K562 (cell line): ENCODE results near the gene BNIPL. TPM values are rescaled to one million over a fixed set of nuclear protein-coding genes. Genes with fewer than 3 reads are reported as not detected.
A peak's percentile ranks its signal among the peaks of the same experiment; 100 is the strongest.

Source experiments
- ATAC-seq: fragments of 200-7000 bp; cut with Tn5 transposase; 3 replicates; pipeline ENCODE4 v1.9.1; 2020; ENCODE audit warnings: moderate library complexity
- BruUV-seq: library from RNA; stranded (reverse); fragments of 400-500 nt; replicated peaks from 2 replicates; lab custom pipeline; 2021; lab: Mats Ljungman, UMichigan
- CTCF ChIA-PET: fragments of 300-600 bp; formaldehyde crosslinking; extraction: SDS; loops from one replicate; lab custom pipeline; 2021; ENCODE audit warnings: low intra/inter-chr PET ratio; lab: Yijun Ruan, JAX
- POLR2A ChIA-PET: fragments of 300-600, 350-650 bp; sonication (Branson Sonifier 250); formaldehyde crosslinking; extraction: SDS; loops from one replicate; lab custom pipeline; 2021; ENCODE audit warnings: antibody characterized with exemption, inconsistent platforms; lab: Yijun Ruan, JAX
- DNase-seq, 4 experiments: peaks; one replicate each; pipeline versions ENCODE4 v3.0.0 to v3.0.0-alpha.2; 2011 to 2018; ENCODE audit warnings: low spot score in 3 of 4, mixed read lengths in 3 of 4; ENCODE audit errors: extremely low read depth in 1 of 4
- FAIRE-seq: peaks from 2 replicates; lab custom pipeline; 2011; peaks lifted over from hg19 to GRCh38; lab: Jason Lieb, UNC
- H2AFZ ChIP-seq: 2 replicates; pipeline ENCODE4 v1.6.0; 2011; ENCODE audit warnings: low read depth, low read length, control low read depth, inconsistent platforms
- H3K27ac ChIP-seq: fragments of 200-600 bp; 3 replicates; pipeline ENCODE4 v1.8.0; 2011; ENCODE audit warnings: low read depth, mild to moderate bottlenecking, control low read depth, inconsistent platforms, low read length, moderate library complexity, mixed read lengths; ENCODE audit errors: extremely low read depth
- H3K27me3 ChIP-seq, 2 experiments: fragments of 300-600 bp in 1 of 2; 2 replicates in 1 of 2; 3 replicates in 1 of 2; pipeline versions ENCODE4 v1.6.0 to v1.8.0; 2011; ENCODE audit warnings: inconsistent platforms in 2 of 2, low read length in 2 of 2, mild to moderate bottlenecking in 1 of 2, mixed read lengths in 1 of 2, moderate library complexity in 1 of 2; ENCODE audit not compliant: control insufficient read depth in 2 of 2, insufficient read depth in 2 of 2
- H3K36me3 ChIP-seq: fragments of 300-600 bp; 3 replicates; pipeline ENCODE4 v1.8.0; 2011; ENCODE audit warnings: mild to moderate bottlenecking, low read length, inconsistent platforms; ENCODE audit not compliant: control insufficient read depth, insufficient read depth
- H3K4me1 ChIP-seq, 2 experiments: fragments of 200-600 bp in 1 of 2; replicated peaks in 1 of 2; 2 replicates in 1 of 2; 3 replicates in 1 of 2; pipeline versions ENCODE4 v1.5.1 to v1.8.0; 2011; ENCODE audit warnings: inconsistent platforms in 2 of 2, low read length in 2 of 2, mild to moderate bottlenecking in 1 of 2, mixed read lengths in 1 of 2, moderate library complexity in 1 of 2; ENCODE audit not compliant: control insufficient read depth in 2 of 2, insufficient read depth in 2 of 2
- H3K4me2 ChIP-seq: 2 replicates; pipeline ENCODE4 v1.6.1; 2011; ENCODE audit warnings: low read length, control low read depth, inconsistent platforms, mixed read lengths; ENCODE audit not compliant: insufficient read depth
- H3K4me3 ChIP-seq: fragments of 200-600 bp; sonication (generic), shearing (Covaris generic); 2 replicates; pipeline ENCODE4 v1.5.1; 2016; ENCODE audit warnings: control low read depth, inconsistent platforms
- H3K79me2 ChIP-seq: fragments of 200-600 bp; 3 replicates; pipeline ENCODE4 v1.8.0; 2011; ENCODE audit warnings: low read length, inconsistent platforms; ENCODE audit not compliant: control insufficient read depth, insufficient read depth
- H3K9ac ChIP-seq, 2 experiments: 2 replicates each; pipeline versions ENCODE4 v1.6.0 to v1.6.1; 2011; ENCODE audit warnings: low read depth in 2 of 2, low read length in 2 of 2, control low read depth in 1 of 2, inconsistent platforms in 1 of 2, mild to moderate bottlenecking in 1 of 2, mixed read lengths in 1 of 2; ENCODE audit not compliant: insufficient read depth in 1 of 2
- H3K9me1 ChIP-seq: one replicate; pipeline ENCODE4 v1.6.0; 2011; ENCODE audit warnings: inconsistent platforms, mild to moderate bottlenecking, low read length, moderate library complexity; ENCODE audit not compliant: control insufficient read depth, insufficient read depth
- H3K9me3 ChIP-seq: replicated peaks from 2 replicates; pipeline ENCODE4 v1.5.1; 2011; ENCODE audit warnings: low read depth, low read length, inconsistent platforms; ENCODE audit not compliant: control insufficient read depth, insufficient read depth
- H4K20me1 ChIP-seq: replicated peaks from 2 replicates; pipeline ENCODE4 v1.6.1; 2011; ENCODE audit warnings: low read length, inconsistent platforms, mixed read lengths; ENCODE audit not compliant: control insufficient read depth, insufficient read depth
- AFF4 ChIP-seq: sonication (generic); formaldehyde crosslinking; IDR thresholded peaks from 2 replicates; pipeline ENCODE4 v1.8.0; 2023; ENCODE audit warnings: mild to moderate bottlenecking, missing genetic modification reagents
- CBFB ChIP-seq: sonication (generic); formaldehyde crosslinking; IDR thresholded peaks from 2 replicates; pipeline ENCODE4 v1.4.0; 2020; ENCODE audit warnings: mild to moderate bottlenecking, missing genetic modification reagents
- DNMT1 ChIP-seq: fragments of 450-650 bp; IDR thresholded peaks from 2 replicates; pipeline ENCODE4 v1.6.1; 2016; ENCODE audit warnings: antibody characterized with exemption, mild to moderate bottlenecking
- ZBTB33 ChIP-seq: sonication (generic); formaldehyde crosslinking; IDR thresholded peaks from 2 replicates; pipeline ENCODE4 v1.8.1; 2023; ENCODE audit warnings: mild to moderate bottlenecking, missing genetic modification reagents
- WGBS: fragments of 100-300 bp; shearing (Covaris generic); methylation state at CpG from one replicate; pipeline ENCODE4 v1.1.6; 2016; ENCODE audit warnings: low coverage, mixed read lengths; ENCODE audit not compliant: insufficient coverage; ENCODE audit errors: missing lambda C conversion rate; 5-methylcytosine and 5-hydroxymethylcytosine counted together
- in situ Hi-C: fragments of 300-500 bp; cut with MboI; formaldehyde crosslinking; loops from 4 replicates; pipeline ENCODE4 v1.15.0; 2018; ENCODE audit warnings: inconsistent platforms, mixed read lengths
- intact Hi-C: fragments of 100-400 bp; cut with micrococcal nuclease; formaldehyde crosslinking; loops from 2 replicates; pipeline ENCODE4 v1.14.2; 2022
- polyA plus RNA-seq, 8 experiments: library from polyadenylated mRNA; depleted of rRNA in 4 of 8; stranded (reverse) in 5 of 8; unstranded in 3 of 8; fragments of >200 nt; fragmentation: Nextera tagmentation in 2 of 8; fragmentation: Illumina TruSeq in 1 of 8; extraction: Ambion mirVana in 2 of 8; extraction: Trizol in 1 of 8; gene quantifications; 2 replicates each; pipeline versions ENCODE4 v1.2.1 to v1.2.3, GENCODE V29; 2011 to 2014; ENCODE audit warnings: inconsistent platforms in 1 of 8, missing spikeins in 1 of 8
- total RNA-seq, 7 experiments: library from RNA; depleted of rRNA in 6 of 7; stranded (reverse); fragments of >200 nt in 6 of 7; fragmentation: Illumina TruSeq in 2 of 7; extraction: Trizol in 2 of 7; gene quantifications; 2 replicates each; pipeline versions ENCODE4 v1.2.1 to v1.2.3, GENCODE V29; 2011 to 2021; ENCODE audit warnings: low replicate concordance in 1 of 7

BNIPL gene
- total and polyA plus RNA-seq, 9 of the 15 experiments (the other 6 are each of a cell fraction or from before 2014, with no cell fraction given) = 0.08 to 1.4 (median 0.68) TPM

GRCh38 chr1:150995460-150995859 is 40.9 kb upstream of the BNIPL start (continued):
- no peak for TF ChIP-seq AFF4 (CRISPR knock-in tag)
- TF ChIP-seq CBFB (CRISPR knock-in tag) = no peak
- TF ChIP-seq DNMT1 = no peak

- Histone ChIP-seq H3K4me2 (peak overlapping the region; percentile 18; the same call in 1 of the 2 replicates), H3K79me2 (no peaks in the 10 kb centered on the region), H3K9ac (no peak overlapping the region), H2AFZ (peak overlapping the region; percentile 34; the same call in 1 of the 2 replicates), H3K27ac (no peak overlapping the region), H3K9me3 (no peaks in the 10 kb centered on the region), H3K9me1 (no peaks in the 10 kb centered on the region), H3K27me3 (no peaks in the 10 kb centered on the region), H3K36me3 (peaks cover 11% of the 10 kb centered on the region; the same call in 2 of the 3 replicates), H3K4me1 (peaks cover 27 to 33% of the 10 kb centered on the region in 2 experiments), H3K4me3 (no peak overlapping the region), H4K20me1 (no peaks in the 10 kb centered on the region)
- ChIA-PET POLR2A (interaction anchor here (0.6 to 3.6 kb wide), 6 partner anchors 10 to 435 kb away, joined by 3 to 22 read pairs (median 3); partner anchors contain the start of genes ANXA9, MCL1 and MINDY1), CTCF (interaction anchor here (0.6 to 2.6 kb wide), 6 partner anchors 373 to 840 kb away, joined by 3 to 9 read pairs (median 3); no protein-coding TSS in a partner anchor)
- BruUV-seq = no TSS peak
- in situ Hi-C loops = loop anchor here (5.0 to 10.0 kb wide), 2 partner anchors 431 to 739 kb away; partner anchors contain the start of gene CA14
- 16% methylated on average over 9 of the region's 9 CpGs for WGBS
- FAIRE-seq (peak; percentile 85), DNase-seq (peak in 3 of 4 experiments; percentile 38 to 55 (median 39)), ATAC-seq (peak; percentile 34; the same call in 1 of the 3 replicates)
- intact Hi-C loops = loop anchor here (5.0 to 10.0 kb wide), 3 partner anchors 161 to 739 kb away; partner anchors contain the start of gene CA14
- TF ChIP-seq ZBTB33 = no peak
These were observed 40.5 kb upstream of the BNIPL start for GRCh38 chr1:150995896-150996295.
